K562 (cell line): ENCODE measurements around the gene GPX5. TPM values are rescaled to one million over a fixed set of nuclear protein-coding genes. Genes with fewer than 3 reads are reported as not detected.
A peak's percentile ranks its signal among the peaks of the same experiment; 100 is the strongest.

Source experiments
- CBX3 ChIP-seq, 2 experiments: IDR thresholded peaks; 1 replicate in 1 of 2; 2 replicates in 1 of 2; pipeline ENCODE4 v1.6.1; 2012; ENCODE audit warnings: inconsistent platforms in 2 of 2, low read length in 2 of 2, borderline replicate concordance in 1 of 2, control low read depth in 1 of 2
- CHCHD3 ChIP-seq: fragments of 250-450 bp; sonication (Bioruptor Pico); IDR thresholded peaks from 2 replicates; pipeline ENCODE4 v2.1.2; 2022; ENCODE audit warnings: mild to moderate bottlenecking
- CREB3 ChIP-seq: fragments of 450-650 bp; conservative IDR thresholded peaks from 2 replicates; pipeline ENCODE4 v1.6.1; 2016; ENCODE audit warnings: missing genetic modification characterization, low read depth, mild to moderate bottlenecking, missing compliant biosample characterization, moderate library complexity
- CUX1 ChIP-seq: fragments of 200-800 bp; sonication (Bioruptor generic); IDR thresholded peaks from 2 replicates; pipeline ENCODE4 v1.6.1; 2016; ENCODE audit warnings: missing genetic modification characterization, missing compliant biosample characterization
- E2F5 ChIP-seq: sonication (generic); formaldehyde crosslinking; IDR thresholded peaks from 2 replicates; pipeline ENCODE4 v1.8.0; 2022; ENCODE audit warnings: mild to moderate bottlenecking, missing genetic modification reagents
- HOXB6 ChIP-seq: fragments of 250-450 bp; sonication (Bioruptor Pico); IDR thresholded peaks from 2 replicates; pipeline ENCODE4 v1.5.1; 2022; ENCODE audit warnings: mild to moderate bottlenecking, borderline replicate concordance
- MLX ChIP-seq, 2 experiments: fragments of 450-650 bp in 1 of 2; sonication (generic) in 1 of 2; formaldehyde crosslinking; conservative IDR thresholded peaks; 2 replicates each; pipeline versions ENCODE4 v1.4.0 to v1.8.1; 2020 to 2022; ENCODE audit warnings: mild to moderate bottlenecking in 1 of 2, missing genetic modification reagents in 1 of 2
- NR1H2 ChIP-seq: sonication (generic); formaldehyde crosslinking; IDR thresholded peaks from 2 replicates; pipeline ENCODE4 v1.4.0; 2020; ENCODE audit warnings: mild to moderate bottlenecking, missing genetic modification reagents
- PHF20 ChIP-seq: fragments of 450-650 bp; IDR thresholded peaks from 2 replicates; pipeline ENCODE4 v1.6.1; 2018; ENCODE audit not compliant: partially characterized antibody
- RBBP5 ChIP-seq: fragments of 200-600 bp; sonication (generic); IDR thresholded peaks from 2 replicates; pipeline ENCODE4 v1.6.1; 2012; ENCODE audit warnings: borderline replicate concordance, mild to moderate bottlenecking, low read length, control low read depth, inconsistent platforms; ENCODE audit not compliant: insufficient read depth, poor library complexity, severe bottlenecking
- U2AF2 ChIP-seq: fragments of 200-400 bp; formaldehyde crosslinking; optimal IDR thresholded peaks from 2 replicates; pipeline ENCODE3; 2017; ENCODE audit warnings: low read depth, mild to moderate bottlenecking, low read length
- ZBTB33 ChIP-seq: sonication (generic); formaldehyde crosslinking; IDR thresholded peaks from 2 replicates; pipeline ENCODE4 v1.8.1; 2023; ENCODE audit warnings: mild to moderate bottlenecking, missing genetic modification reagents
- ZFP91 ChIP-seq: sonication (generic); formaldehyde crosslinking; IDR thresholded peaks from 2 replicates; pipeline ENCODE4 v1.8.0; 2022; ENCODE audit warnings: mild to moderate bottlenecking, missing genetic modification reagents
- ZNF766 ChIP-seq: fragments of 200-800 bp; sonication (Bioruptor generic); conservative IDR thresholded peaks from 2 replicates; pipeline ENCODE4 v1.6.1; 2016; ENCODE audit warnings: missing genetic modification characterization, missing compliant biosample characterization
- polyA plus RNA-seq, 8 experiments: library from polyadenylated mRNA; depleted of rRNA in 4 of 8; stranded (reverse) in 5 of 8; unstranded in 3 of 8; fragments of >200 nt; fragmentation: Nextera tagmentation in 2 of 8; fragmentation: Illumina TruSeq in 1 of 8; extraction: Ambion mirVana in 2 of 8; extraction: Trizol in 1 of 8; gene quantifications; 2 replicates each; pipeline versions ENCODE4 v1.2.1 to v1.2.3, GENCODE V29; 2011 to 2014; ENCODE audit warnings: inconsistent platforms in 1 of 8, missing spikeins in 1 of 8
- total RNA-seq, 7 experiments: library from RNA; depleted of rRNA in 6 of 7; stranded (reverse); fragments of >200 nt in 6 of 7; fragmentation: Illumina TruSeq in 2 of 7; extraction: Trizol in 2 of 7; gene quantifications; 2 replicates each; pipeline versions ENCODE4 v1.2.1 to v1.2.3, GENCODE V29; 2011 to 2021; ENCODE audit warnings: low replicate concordance in 1 of 7

The GPX5 gene
- total and polyA plus RNA-seq, 9 of the 15 experiments (the other 6 are each of a cell fraction or from before 2014, with no cell fraction given) = 0.07 to 0.18 (median 0.15) TPM; not detected in 6

- TF ChIP-seq ZFP91 (no peak), CREB3 (tag) (no peak), PHF20 (no peak), ZNF766 (CRISPR knock-in tag) (peak; percentile 54; the same call in 1 of the 2 replicates), ZBTB33 (CRISPR knock-in tag) (no peak), E2F5 (no peak), CUX1 (CRISPR knock-in tag) (peak; percentile 78; the same call in 1 of the 2 replicates), CBX3 (IDR thresholded peaks at IDR 0.05; ENCODE audit: borderline replicate concordance in 1 of 2, low read length in 2 of 2) (no peak), MLX (CRISPR knock-in tag; conservative IDR thresholded peaks at IDR 0.05) (no peak), RBBP5 (no peak), CHCHD3 (no peak), NR1H2 (CRISPR knock-in tag) (no peak), HOXB6 (CRISPR knock-in tag) (no peak), U2AF2 (no peak)
These were observed 26.4 kb downstream of the GPX5 start (continued) for GRCh38 chr6:28551891-28552666.
